ENCODE results near the gene MYH13.
"Not testable (repeated sequence)": the region's sequence is repeated elsewhere in the genome, so short reads cannot be mapped to it uniquely, and the experiment has no call there.

Gene MYH13

GRCh38 chr17:10309003-10309974, 63.5 kb downstream of the MYH13 start:
- no peak for DNase-seq (ENCODE audit: extremely low spot score, insufficient read length, low read depth)

GRCh38 chr17:10306585-10306984, 66.2 kb downstream of the MYH13 start:
- no peak for DNase-seq (ENCODE audit: extremely low spot score, insufficient read length, low read depth)
- no peak for FAIRE-seq

More at GRCh38 chr17:10309003-10309974, 63.5 kb downstream of the MYH13 start:
- FAIRE-seq, result no peak

- no peak for DNase-seq (ENCODE audit: extremely low spot score, insufficient read length, low read depth)
- no peak for FAIRE-seq
Observed at GRCh38 chr17:10305398-10305797, 67.4 kb downstream of the MYH13 start.

DNA sequence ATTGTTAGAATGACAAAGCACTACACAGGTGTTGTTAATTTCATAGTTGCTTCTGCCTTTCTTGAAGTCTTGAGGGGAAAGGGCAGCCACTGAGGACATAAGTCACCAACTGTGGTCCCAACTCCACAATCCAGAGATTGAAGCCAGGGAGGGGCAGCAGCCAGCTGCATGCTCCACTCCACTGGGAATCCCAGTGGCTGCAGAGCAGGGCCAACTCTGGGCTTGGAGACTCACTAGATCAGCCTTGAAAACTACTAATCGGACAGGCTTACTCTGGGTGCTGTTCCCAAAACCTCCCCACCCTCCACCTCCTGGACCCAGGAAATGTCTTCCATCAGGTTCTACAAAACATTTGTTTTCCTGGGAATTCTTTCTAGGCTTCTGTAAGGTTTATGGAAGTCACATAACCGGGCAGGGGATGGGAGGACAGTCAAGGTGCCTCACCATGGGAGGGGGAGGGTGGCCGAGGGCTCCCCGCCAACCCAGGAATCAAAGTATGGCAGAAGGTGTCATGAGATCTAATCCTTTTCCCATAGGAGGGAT, 68.0 kb downstream of the MYH13 start:
- no peak for FAIRE-seq
- no peak for DNase-seq (ENCODE audit: extremely low spot score, insufficient read length, low read depth)

- DNase-seq (ENCODE audit: extremely low spot score, insufficient read length, low read depth) (no peak), FAIRE-seq (no peak)
Observed at GRCh38 chr17:10297691-10298090, 75.1 kb downstream of the MYH13 start.

DNA sequence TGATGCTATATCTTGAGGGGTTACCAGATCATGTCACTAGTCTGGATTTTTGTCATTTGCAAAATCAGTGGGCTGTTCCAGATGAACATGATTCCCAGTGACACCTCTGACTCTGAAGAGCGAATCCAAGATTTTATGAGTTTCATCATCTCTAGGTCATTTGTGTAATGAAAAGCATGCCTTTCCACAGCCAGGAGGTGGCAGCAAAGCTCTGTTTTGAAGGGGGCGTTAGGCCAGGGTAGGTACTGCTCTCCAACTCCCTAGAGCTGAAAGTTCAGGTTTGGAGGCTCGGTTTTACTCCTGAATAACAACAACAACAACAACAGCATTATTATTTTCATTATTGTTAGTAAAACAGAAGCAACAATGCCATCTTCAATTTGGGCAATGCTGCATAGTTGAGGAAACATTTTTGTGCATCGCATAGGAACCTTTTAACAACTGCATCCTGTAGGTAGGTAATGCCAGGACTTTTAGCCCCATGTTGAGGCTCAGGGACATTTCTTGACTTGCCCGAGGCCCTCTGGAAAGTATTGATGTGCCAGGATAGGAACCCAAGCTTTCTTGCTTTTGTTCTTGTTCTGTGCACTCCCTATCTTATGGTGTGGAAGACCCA, 77.0 kb downstream of the MYH13 start:
- FAIRE-seq, result peak; percentile 75

GRCh38 chr17:10294180-10294579, 78.6 kb downstream of the MYH13 start:
- FAIRE-seq, result peak; percentile 33
- DNase-seq (ENCODE audit: extremely low spot score, insufficient read length, low read depth), result peak; percentile 14

More for the DNA sequence above, 77.0 kb downstream of the MYH13 start:
- DNase-seq (ENCODE audit: extremely low spot score, insufficient read length, low read depth), result peak; percentile 32

- FAIRE-seq (peak; percentile 67), DNase-seq (ENCODE audit: extremely low spot score, insufficient read length, low read depth) (peak; percentile 37)
Observed at GRCh38 chr17:10292057-10292937, 80.5 kb downstream of the MYH13 start.

GRCh38 chr17:10291576-10291975, 81.2 kb downstream of the MYH13 start:
- FAIRE-seq; DNase-seq (ENCODE audit: extremely low spot score, insufficient read length, low read depth): not testable (repeated sequence)

GRCh38 chr17:10290041-10290440, 82.8 kb downstream of the MYH13 start:
- FAIRE-seq, result no peak
- DNase-seq (ENCODE audit: extremely low spot score, insufficient read length, low read depth), result no peak

DNA sequence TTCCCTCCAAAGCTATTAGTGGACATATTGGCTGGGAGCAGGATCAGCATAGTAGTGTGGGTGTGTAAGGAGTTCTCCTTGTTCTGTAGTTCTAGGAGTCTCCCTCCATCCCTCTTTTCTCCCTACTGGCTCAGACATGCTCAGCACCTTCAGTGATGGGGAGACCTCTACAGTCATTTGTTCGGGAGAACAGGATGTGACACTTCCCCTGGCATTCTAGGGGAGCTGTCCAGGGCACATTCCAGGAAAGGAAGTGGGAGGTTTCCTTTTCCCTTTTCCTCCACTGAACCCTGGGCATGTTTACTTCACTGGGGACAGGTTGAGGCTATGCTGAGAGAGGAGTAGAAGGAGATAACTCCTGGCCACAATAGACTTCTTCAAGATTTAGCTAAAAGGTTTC, 86.5 kb downstream of the MYH13 start:
- no peak for DNase-seq (ENCODE audit: extremely low spot score, insufficient read length, low read depth)
- FAIRE-seq, result no peak

DNA sequence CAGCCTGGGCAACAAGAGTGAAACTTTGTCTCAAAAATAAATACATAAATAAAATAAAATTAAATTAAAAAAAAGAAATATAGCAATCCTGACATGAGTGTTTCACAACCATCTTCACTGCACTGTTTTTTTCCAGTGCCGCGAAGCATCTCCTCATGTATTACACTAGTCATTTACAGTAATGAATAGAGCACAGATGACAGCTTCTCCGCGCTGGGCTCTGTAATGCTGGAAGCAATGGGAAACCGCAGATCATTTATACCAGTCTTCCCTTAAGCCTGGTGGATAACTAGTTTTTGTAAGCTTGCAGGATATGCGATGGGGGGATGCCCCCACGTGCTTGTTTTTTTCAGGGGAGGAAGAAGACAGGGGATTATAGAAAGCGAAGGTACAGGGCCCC, 86.9 kb downstream of the MYH13 start:
- DNase-seq (ENCODE audit: extremely low spot score, insufficient read length, low read depth) (no peak), FAIRE-seq (no peak)

DNA sequence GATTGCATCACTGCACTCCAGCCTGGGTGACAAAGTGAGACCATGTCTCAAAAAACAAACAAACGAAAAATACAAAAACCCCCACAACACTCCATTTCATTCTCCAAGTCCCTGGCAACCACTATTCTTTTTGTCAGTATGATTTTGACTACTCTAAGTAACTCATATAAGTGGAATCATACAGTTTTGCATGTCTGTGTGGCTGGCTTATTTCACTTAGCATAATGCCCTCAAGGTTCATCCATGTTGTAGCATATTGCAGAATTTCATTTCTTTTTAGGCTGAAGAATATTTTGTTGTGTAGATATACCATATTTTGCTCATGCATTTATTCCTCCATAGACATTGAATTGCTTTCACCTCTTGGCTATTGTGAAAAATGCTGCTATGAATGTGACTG, 92.7 kb downstream of the MYH13 start:
- FAIRE-seq, result no peak
- DNase-seq (ENCODE audit: extremely low spot score, insufficient read length, low read depth), result no peak

GRCh38 chr17:10278218-10278617, 94.6 kb downstream of the MYH13 start:
- FAIRE-seq (no peak), DNase-seq (ENCODE audit: extremely low spot score, insufficient read length, low read depth) (no peak)

- no peak for FAIRE-seq
- no peak for DNase-seq (ENCODE audit: extremely low spot score, insufficient read length, low read depth)
Observed at GRCh38 chr17:10276436-10276835, 96.4 kb downstream of the MYH13 start.

DNA sequence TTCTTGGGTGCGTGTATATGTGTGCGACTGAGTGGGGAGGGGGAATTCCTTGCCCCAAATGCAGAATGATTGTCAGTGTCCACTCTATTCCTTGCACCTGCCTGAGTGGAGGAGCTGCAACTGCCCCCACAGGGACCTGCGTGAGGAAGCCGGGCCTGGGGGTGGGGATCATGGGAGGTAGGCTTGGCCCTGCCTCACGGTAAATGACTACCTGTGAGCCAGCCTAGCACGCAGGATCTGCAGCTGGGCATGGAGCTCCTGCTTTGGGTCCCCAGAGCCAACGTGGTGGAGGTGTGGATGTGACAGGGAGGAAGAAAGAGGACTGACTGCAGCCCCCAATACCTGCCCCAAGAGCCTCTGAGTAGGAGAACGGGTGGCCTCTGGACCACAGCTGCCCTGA, 97.4 kb downstream of the MYH13 start:
- DNase-seq (ENCODE audit: extremely low spot score, insufficient read length, low read depth) (no peak), FAIRE-seq (no peak)

- DNase-seq (ENCODE audit: extremely low spot score, insufficient read length, low read depth), result no peak
- no peak for FAIRE-seq
Observed at GRCh38 chr17:10271106-10271562, 101.7 kb downstream of the MYH13 start.

GRCh38 chr17:10270258-10270657, 102.5 kb downstream of the MYH13 start:
- DNase-seq (ENCODE audit: extremely low spot score, insufficient read length, low read depth) (no peak), FAIRE-seq (peak; percentile 12)

GRCh38 chr17:10268005-10268404, 104.8 kb downstream of the MYH13 start:
- FAIRE-seq (no peak), DNase-seq (ENCODE audit: extremely low spot score, insufficient read length, low read depth) (no peak)

Measured in GM18507 (cell line).